Stimulated activated CD4-positive, alpha-beta T cell treated with anti-CD3 and anti-CD28 coated beads, TNF-alpha, amount 100 ng/mL, for 48 hours (primary cell): ENCODE data around the gene IAPP.
"Not testable (repeated sequence)": the region's sequence is repeated elsewhere in the genome, so short reads cannot be mapped to it uniquely, and the experiment has no call there.

Experiments
- DNase-seq, 3 donors: peaks; one replicate each; pipeline ENCODE4 v3.0.0-alpha.2; 2020; ENCODE audit warnings: low read depth in 3 of 3

IAPP gene

GRCh38 chr12:21372602-21373001 is at the start of gene IAPP:
Gene IAPP, plus strand, starts transcription at chr12:21372902. Its CDS starts 450 bp downstream, at chr12:21373352.
- DNase-seq, result no peak

- DNase-seq, result no peak
These were observed 49.0 kb upstream of the IAPP start for GRCh38 chr12:21323736-21324135.

DNA sequence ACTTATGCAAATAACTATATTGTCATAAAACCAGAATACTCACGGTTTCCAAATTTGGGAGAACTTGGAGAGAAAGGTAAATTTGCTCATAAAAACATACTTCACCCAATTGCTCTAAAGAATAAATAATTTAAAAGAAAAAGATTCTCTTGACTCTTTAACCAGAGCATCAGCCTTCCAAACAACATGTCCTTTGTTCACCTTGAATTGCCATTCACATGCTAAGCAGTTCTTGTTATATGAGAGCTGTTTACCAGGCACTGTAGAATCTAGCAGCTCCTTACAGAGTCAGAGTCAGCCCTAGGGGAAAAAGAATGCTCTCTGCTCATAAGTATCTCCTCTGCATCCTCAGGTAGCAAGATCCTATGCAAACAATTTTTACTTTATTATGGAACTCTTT is 48.2 kb upstream of the IAPP start:
- DNase-seq, result no peak

DNA sequence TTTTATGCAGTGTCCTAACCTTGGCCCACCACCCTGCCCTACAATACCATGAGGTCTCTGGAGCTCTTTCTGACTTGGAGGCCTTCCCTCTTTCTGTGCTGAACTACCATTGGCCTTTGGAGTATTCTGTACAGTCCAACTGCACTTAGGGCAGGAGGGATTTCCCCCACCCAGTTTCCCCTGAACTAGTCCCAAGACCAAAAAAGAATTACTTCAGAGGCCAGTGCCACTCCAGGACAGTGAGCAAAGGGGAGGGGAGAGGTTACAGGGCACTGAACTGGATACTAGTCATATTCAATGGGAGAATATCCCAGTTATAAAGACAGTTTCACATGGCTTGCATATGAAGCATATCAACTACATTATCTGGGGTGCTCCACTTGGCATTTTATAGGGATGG is 44.1 kb upstream of the IAPP start:
- DNase-seq, result no peak

- no peak for DNase-seq
These were observed 41.9 kb upstream of the IAPP start for GRCh38 chr12:21330682-21331253.

GRCh38 chr12:21334771-21335325 is 37.9 kb upstream of the IAPP start, which contains the start of gene SLCO1A2:
Gene SLCO1A2, minus strand, starts transcription at chr12:21334917. Its CDS starts 270 bp downstream, at chr12:21334647.
- no peak for DNase-seq

GRCh38 chr12:21336656-21337055 is 36.0 kb upstream of the IAPP start:
- no peak for DNase-seq

DNA sequence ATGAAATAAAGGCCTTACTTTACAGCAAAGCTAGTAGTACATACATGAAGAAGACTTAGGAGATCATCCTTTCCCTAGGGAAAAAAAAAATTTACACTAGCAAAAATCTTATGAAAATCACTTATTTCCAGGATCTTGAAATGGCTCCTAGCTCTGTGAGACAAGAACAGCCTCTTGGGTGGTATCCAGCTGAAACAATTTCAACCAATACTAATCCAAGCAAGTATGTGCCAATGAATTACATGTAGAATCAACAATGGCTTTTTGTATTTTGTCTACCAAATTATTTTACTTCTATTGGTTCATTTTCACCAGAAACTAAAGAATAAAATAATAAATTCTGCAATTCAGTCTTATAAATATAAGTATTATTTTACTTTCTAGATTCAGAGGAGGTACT is 35.2 kb upstream of the IAPP start:
- DNase-seq, result no peak

- no peak for DNase-seq
These were observed 34.5 kb upstream of the IAPP start for GRCh38 chr12:21337959-21338744.

- no peak for DNase-seq
These were observed 32.8 kb upstream of the IAPP start for GRCh38 chr12:21339921-21340320.

DNA sequence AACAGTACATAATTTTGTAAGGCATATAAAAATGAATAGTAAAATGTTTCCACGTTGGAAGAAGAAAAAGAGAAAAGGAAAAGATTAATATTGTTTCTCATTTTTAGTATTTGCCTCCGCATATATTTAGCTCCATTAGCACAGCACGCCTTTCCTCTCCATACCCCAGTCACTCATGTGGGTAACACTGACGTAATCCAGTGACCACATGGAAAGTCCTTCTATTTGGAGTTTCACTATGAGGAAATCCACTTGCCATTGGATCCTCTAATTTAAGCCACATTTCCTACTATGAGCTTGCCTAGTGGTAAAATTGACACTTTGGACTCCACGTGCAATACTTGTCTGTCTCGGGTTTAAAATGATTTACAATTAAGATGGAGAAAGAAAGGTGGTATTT is 32.3 kb upstream of the IAPP start:
- DNase-seq, result no peak

DNA sequence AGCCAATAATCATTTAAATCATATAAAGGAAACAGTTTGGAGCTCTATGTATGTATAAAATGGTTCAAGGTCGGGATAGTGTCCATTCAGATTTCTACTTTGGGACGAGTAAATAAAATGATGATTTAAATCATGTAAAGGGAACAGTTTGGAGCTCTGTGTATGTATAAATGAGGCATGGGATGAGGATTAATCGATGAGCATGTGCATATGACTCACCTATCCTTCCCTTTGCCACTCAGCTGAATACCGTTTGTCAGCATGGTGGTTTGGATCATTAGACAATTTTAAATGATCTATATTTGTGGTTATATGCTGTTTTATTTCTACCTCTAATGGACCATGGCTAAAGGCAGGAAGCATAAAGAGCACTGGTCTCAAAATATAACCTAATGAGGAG is 30.9 kb upstream of the IAPP start:
- DNase-seq, result no peak

GRCh38 chr12:21343636-21344035 is 29.1 kb upstream of the IAPP start:
- no peak for DNase-seq

GRCh38 chr12:21346542-21347205 is 26.0 kb upstream of the IAPP start:
- DNase-seq, result no peak

DNA sequence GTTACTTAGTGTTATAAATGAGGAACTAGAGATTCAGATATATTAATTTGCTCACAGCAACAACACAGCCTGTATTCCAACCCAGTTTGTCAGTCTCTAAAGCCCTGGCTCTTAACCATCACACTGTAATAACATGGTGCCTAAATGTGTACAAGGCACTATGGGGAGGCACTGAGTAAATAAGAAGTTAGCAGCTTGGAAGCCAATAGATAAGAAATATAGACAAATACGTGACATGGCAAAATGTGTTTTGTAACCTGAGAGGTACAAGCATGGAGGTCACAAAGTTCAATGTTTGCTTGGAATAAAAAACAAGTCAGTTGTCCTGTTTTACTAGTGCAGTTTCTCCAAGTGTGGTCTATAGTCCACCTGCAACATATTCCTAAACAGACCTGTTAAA is 21.7 kb upstream of the IAPP start:
- no peak for DNase-seq

DNA sequence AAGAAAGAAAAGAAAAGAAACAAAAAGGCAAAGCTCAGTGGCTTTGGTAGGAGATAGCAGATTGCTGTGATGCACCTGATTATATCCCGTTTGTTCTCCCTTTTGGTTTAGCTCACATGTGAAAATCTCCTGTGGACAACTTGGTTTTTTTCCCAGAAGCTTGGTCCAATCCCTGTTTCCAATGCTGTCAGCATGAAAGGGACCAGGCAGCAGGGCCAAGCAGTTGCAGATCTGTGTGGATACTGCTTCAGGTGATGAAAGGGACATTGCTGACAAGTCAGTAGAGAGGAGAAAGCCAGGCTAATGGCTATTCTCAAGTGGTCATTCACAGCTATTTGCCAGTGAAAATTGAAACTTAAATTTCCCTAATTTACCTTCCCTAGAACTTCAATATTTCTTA is 19.2 kb upstream of the IAPP start:
- DNase-seq, result no peak

DNA sequence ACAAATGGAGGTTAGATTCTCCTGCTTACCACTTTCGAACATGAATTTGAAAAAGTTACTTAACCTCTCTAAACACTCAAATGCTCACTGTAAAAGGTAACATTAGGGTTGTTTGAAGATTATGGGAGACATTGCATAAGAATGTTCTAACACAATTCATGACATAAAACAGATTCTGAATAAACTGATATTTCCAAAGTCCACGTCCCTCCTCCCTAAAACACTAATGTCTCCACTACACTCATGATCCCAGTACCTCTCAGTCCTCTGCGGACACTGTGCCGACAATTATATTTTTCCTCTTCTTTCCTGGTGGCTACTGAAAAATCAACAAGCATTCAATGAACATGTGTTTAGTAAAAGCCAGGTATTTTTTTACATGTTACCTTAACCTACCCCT is 18.8 kb upstream of the IAPP start:
- no peak for DNase-seq

- no peak for DNase-seq
These were observed 18.1 kb upstream of the IAPP start for GRCh38 chr12:21354641-21355040.

- not testable (repeated sequence) for DNase-seq
These were observed 12.1 kb upstream of the IAPP start for GRCh38 chr12:21360632-21361031.

DNA sequence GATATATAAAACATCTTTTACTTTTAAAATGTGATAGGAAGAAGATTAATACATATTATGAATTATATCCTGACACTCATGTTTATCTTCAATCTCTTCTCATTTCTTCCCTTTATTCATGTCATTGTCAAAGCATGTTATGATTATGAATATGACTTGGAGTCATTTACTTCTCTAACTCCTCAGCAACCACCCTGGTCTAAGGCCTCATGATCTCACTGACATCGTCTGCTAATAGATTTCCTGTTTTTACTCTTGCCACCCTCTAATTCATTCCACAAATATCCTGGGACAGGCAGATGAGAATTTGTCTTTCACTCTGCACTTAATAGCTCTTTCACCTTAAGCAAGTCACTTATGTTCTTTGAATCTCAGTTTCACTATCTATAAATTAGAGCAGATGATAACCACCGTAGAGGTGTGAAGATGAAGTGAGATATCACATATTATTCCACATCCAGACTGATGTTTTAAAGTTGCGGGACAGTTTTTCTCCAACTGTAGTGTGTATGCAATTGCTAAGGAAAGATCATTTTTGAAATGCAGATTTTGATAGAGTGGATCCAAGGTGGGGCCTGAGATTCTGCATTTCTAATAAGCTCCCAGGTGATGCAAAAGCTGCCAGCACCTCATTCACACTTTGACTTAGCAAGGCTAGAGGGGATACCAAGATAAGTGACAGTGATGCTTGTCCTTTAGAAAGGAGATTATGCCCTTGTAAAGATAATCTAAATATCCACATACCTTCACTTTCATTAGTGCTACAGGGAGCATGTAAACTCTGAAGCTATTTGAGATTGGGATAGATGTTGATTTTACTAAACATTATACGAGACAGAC is 3.3 kb upstream of the IAPP start:
- no peak for DNase-seq

DNA sequence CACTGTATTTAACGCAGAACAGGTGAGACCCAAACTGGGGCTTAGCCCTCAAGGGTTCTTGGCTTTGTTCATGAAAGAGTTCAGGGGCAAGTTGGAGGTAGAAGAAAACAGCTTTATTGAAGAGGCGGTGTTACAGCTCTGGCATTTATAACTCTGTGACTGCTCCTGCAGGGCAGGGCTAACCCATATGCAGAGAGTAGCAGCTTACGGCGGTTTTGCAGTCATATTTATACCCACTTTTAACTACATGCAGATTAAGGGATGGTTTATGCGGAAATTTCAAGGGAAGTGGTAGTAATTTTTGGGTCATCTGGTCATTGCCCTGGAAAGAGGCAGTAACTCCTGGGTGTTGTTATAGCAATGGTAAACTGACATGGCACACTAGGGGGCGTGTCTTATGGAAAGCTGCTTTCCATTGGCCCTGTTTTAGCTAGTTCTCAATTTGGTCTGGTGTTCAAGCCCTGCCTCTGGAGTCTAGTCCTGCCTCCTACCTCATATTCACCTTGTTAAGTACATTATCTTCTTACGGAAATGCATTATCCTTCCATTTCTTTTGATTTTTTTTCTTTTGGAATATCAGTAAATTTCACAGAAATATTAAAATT is 1.8 kb upstream of the IAPP start:
- no peak for DNase-seq
